Liver (tissue), 3 donors: ENCODE measurements around the gene GALNT10.

Experiments used
- RAD21 ChIP-seq, 2 donors: IDR thresholded peaks; 2 replicates each; pipeline ENCODE4 v1.6.1; 2016; ENCODE audit warnings: antibody characterized with exemption in 2 of 2, mild to moderate bottlenecking in 2 of 2
- TF ChIP-seq, protein P1 (sequence below): fragments of 150-350 bp; IDR thresholded peaks from 2 replicates; pipeline ENCODE4 v1.5.1; 2017; ENCODE audit warnings: improper control_type of control experiment, low read depth, low read length; ENCODE audit not compliant: missing input control
- donor health status: healthy.
- donor health status: healthy.

DNA sequence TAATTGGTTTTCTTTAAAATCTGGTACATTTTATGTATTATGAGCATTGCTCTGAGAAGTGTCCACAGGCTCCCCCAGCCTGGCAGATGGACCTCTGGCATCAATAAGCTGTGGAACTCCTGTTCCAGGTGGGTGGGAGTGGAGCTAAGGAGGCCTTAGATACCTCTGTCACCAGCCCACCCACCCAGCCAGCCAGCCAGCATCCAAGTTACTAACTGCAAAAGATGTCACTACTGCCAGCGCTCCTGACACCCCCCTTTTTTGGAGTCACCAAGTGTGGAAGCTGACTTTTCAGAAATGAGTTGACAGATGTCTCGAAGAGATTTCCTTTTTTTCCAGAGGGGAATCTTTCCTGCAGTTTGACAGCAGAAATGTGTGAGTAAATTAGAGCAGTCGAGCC lies 111.2 kb downstream of the GALNT10 start:
- TF ChIP-seq RAD21 (IDR thresholded peaks at IDR 0.05) = no peak
- TF ChIP-seq, protein P1, sequence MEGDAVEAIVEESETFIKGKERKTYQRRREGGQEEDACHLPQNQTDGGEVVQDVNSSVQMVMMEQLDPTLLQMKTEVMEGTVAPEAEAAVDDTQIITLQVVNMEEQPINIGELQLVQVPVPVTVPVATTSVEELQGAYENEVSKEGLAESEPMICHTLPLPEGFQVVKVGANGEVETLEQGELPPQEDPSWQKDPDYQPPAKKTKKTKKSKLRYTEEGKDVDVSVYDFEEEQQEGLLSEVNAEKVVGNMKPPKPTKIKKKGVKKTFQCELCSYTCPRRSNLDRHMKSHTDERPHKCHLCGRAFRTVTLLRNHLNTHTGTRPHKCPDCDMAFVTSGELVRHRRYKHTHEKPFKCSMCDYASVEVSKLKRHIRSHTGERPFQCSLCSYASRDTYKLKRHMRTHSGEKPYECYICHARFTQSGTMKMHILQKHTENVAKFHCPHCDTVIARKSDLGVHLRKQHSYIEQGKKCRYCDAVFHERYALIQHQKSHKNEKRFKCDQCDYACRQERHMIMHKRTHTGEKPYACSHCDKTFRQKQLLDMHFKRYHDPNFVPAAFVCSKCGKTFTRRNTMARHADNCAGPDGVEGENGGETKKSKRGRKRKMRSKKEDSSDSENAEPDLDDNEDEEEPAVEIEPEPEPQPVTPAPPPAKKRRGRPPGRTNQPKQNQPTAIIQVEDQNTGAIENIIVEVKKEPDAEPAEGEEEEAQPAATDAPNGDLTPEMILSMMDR = no peak
